Loucy (cell line): ENCODE results near the gene RSPO1.

Experiments used
- CTCF ChIP-seq: fragments of 200-600 bp; sonication (generic); conservative IDR thresholded peaks from 2 replicates; pipeline ENCODE4 v1.5.1; 2014; ENCODE audit warnings: mild to moderate bottlenecking, antibody characterized with exemption, low read length
- EZH2phosphoT487 ChIP-seq: fragments of 200-600 bp; IDR thresholded peaks from 2 replicates; pipeline ENCODE4 v1.6.1; 2018; ENCODE audit warnings: antibody characterized with exemption, mild to moderate bottlenecking, moderate library complexity, borderline replicate concordance

- TF ChIP-seq CTCF (no peak), EZH2phosphoT487 (no peak)
Measured at GRCh38 chr1:37634992-37635902, 555 bp upstream of the RSPO1 start.
